ENCODE measurements around the gene ATP4B. TPM values are rescaled to one million over a fixed set of nuclear protein-coding genes. Genes with fewer than 3 reads are reported as not detected.

The ATP4B gene
- polyA plus RNA-seq, 1 donor (not counting 4 experiments of a cell fraction or from before 2014, with no cell fraction given): not detected

DNA sequence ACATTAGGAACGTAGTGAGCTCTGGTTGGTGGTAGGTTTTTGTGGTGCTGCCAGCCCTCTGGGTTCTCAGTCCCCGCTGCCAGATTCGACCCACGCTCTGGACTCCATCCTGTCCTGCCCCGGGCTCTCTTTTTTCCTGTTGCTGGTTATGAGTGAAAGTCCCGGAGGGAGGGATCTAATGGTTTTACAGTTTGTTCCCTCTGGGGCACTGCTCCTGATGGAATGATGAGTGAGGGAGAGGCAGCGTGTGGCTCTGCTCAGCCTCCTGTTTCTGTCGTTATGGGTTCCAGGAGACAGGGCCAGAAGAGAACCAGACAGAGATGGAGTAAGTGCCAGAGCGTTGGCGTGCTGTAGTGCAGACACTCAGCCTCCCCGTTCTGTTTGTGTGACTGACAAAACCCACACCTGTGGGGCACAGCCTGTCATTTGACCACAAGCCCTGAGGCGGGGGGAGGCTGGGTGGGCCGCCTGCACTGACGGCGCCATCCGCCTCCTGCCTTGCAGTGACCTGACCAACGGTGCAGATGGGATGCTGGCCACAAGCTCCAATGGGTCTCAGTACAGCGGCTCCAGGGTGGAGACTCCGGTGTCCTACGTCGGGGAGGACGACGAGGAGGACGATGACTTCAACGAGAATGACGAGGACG is 18.3 kb downstream of the ATP4B start:
- Histone ChIP-seq H3K27me3 (ENCODE audit: control insufficient read depth, extremely low read depth, insufficient read depth, low read length) (no peaks in the 10 kb centered on the region), H3K79me2 (ENCODE audit: control insufficient read depth, insufficient read depth, low read length) (no peaks in the 10 kb centered on the region), H3K9me1 (ENCODE audit: control insufficient read depth, extremely low read depth, insufficient read depth, low read length) (no peaks in the 10 kb centered on the region), H3K9ac (ENCODE audit: control insufficient read depth, extremely low read depth, insufficient read depth, low read length) (no peak overlapping the region), H4K20me1 (ENCODE audit: control insufficient read depth, extremely low read depth, insufficient read depth, low read length) (no peaks in the 10 kb centered on the region), H3K4me3 (ENCODE audit: control insufficient read depth in 2 of 3, extremely low read depth in 1 of 3, insufficient read depth in 2 of 3, low read depth in 1 of 3, low read length in 3 of 3) (no peak overlapping the region), H3K4me1 (ENCODE audit: control insufficient read depth, extremely low read depth, insufficient read depth, low read length) (no peaks in the 10 kb centered on the region), H2AFZ (ENCODE audit: control insufficient read depth, low read length) (no peak overlapping the region), H3K36me3 (ENCODE audit: control insufficient read depth in 2 of 2, extremely low read depth in 1 of 2, insufficient read depth in 2 of 2, low read length in 2 of 2) (peaks cover 36 to 54% of the 10 kb centered on the region in 2 experiments), H3K27ac (ENCODE audit: control insufficient read depth, insufficient read depth, low read length) (no peak overlapping the region), H3K4me2 (ENCODE audit: control insufficient read depth, extremely low read depth, insufficient read depth, low read depth, low read length) (no peak overlapping the region), H3K9me3 (ENCODE audit: control insufficient read depth, low read depth, low read length) (no peaks in the 10 kb centered on the region)
- dilution Hi-C loops (cut with MboI; ENCODE audit: extremely low pct_ligation_motif_present, low sequenced_read_pairs): no loop called here
- DNase-seq (ENCODE audit: low read depth, low spot score): no peak
- no peak for FAIRE-seq
- TF ChIP-seq EZH2 (IDR thresholded peaks at IDR 0.05; ENCODE audit: low read length): no peak
- TF ChIP-seq, protein P1, sequence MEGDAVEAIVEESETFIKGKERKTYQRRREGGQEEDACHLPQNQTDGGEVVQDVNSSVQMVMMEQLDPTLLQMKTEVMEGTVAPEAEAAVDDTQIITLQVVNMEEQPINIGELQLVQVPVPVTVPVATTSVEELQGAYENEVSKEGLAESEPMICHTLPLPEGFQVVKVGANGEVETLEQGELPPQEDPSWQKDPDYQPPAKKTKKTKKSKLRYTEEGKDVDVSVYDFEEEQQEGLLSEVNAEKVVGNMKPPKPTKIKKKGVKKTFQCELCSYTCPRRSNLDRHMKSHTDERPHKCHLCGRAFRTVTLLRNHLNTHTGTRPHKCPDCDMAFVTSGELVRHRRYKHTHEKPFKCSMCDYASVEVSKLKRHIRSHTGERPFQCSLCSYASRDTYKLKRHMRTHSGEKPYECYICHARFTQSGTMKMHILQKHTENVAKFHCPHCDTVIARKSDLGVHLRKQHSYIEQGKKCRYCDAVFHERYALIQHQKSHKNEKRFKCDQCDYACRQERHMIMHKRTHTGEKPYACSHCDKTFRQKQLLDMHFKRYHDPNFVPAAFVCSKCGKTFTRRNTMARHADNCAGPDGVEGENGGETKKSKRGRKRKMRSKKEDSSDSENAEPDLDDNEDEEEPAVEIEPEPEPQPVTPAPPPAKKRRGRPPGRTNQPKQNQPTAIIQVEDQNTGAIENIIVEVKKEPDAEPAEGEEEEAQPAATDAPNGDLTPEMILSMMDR (optimal IDR thresholded peaks at IDR 0.05 in 1 of 3, IDR thresholded peaks at IDR 0.05 in 1 of 3, conservative IDR thresholded peaks at IDR 0.05 in 1 of 3; ENCODE audit: extremely low read depth in 1 of 3, insufficient read depth in 2 of 3, low read length in 3 of 3): no peak

DNA sequence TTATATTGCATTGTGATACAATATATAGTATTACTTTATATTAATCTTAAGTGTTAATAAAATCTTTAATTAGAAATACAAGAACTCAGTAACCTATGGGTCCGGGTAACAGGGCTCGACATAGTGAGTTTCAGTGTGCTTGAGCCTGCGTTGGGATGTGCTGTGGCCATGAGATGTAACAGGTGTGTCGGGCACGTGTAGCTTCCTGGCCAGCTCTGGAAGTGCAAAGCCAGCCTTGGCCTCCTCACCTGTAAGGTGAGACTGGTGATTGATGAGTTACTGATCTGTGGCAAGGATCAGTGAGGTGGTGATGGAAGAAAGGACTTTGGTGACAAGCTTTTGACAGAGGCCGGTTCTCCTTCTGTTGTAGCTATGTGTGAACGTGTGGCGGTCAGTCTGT is 19.2 kb downstream of the ATP4B start:
- dilution Hi-C loops (cut with MboI; ENCODE audit: extremely low pct_ligation_motif_present, low sequenced_read_pairs): no loop called here
- H3K4me1 ChIP-seq (ENCODE audit: control insufficient read depth, extremely low read depth, insufficient read depth, low read length): no peaks in the 10 kb centered on the region
- no peak overlapping the region for H3K9ac ChIP-seq (ENCODE audit: control insufficient read depth, extremely low read depth, insufficient read depth, low read length)
- DNase-seq (ENCODE audit: low read depth, low spot score) (no peak), FAIRE-seq (no peak)
- no peak overlapping the region for H3K4me3 ChIP-seq (ENCODE audit: control insufficient read depth in 2 of 3, extremely low read depth in 1 of 3, insufficient read depth in 2 of 3, low read depth in 1 of 3, low read length in 3 of 3)
- H4K20me1 ChIP-seq (ENCODE audit: control insufficient read depth, extremely low read depth, insufficient read depth, low read length): no peaks in the 10 kb centered on the region
- H3K36me3 ChIP-seq (ENCODE audit: control insufficient read depth in 2 of 2, extremely low read depth in 1 of 2, insufficient read depth in 2 of 2, low read length in 2 of 2): peaks cover 43 to 59% of the 10 kb centered on the region in 2 experiments
- no peaks in the 10 kb centered on the region for H3K79me2 ChIP-seq (ENCODE audit: control insufficient read depth, insufficient read depth, low read length)
- no peaks in the 10 kb centered on the region for H3K27me3 ChIP-seq (ENCODE audit: control insufficient read depth, extremely low read depth, insufficient read depth, low read length)
- no peak overlapping the region for H3K4me2 ChIP-seq (ENCODE audit: control insufficient read depth, extremely low read depth, insufficient read depth, low read depth, low read length)
- TF ChIP-seq, protein P1 (optimal IDR thresholded peaks at IDR 0.05 in 1 of 3, IDR thresholded peaks at IDR 0.05 in 1 of 3, conservative IDR thresholded peaks at IDR 0.05 in 1 of 3; ENCODE audit: extremely low read depth in 1 of 3, insufficient read depth in 2 of 3, low read length in 3 of 3): no peak
- no peak for TF ChIP-seq EZH2 (IDR thresholded peaks at IDR 0.05; ENCODE audit: low read length)
- H2AFZ ChIP-seq (ENCODE audit: control insufficient read depth, low read length): no peak overlapping the region
- no peaks in the 10 kb centered on the region for H3K9me1 ChIP-seq (ENCODE audit: control insufficient read depth, extremely low read depth, insufficient read depth, low read length)
- no peak overlapping the region for H3K27ac ChIP-seq (ENCODE audit: control insufficient read depth, insufficient read depth, low read length)
- no peaks in the 10 kb centered on the region for H3K9me3 ChIP-seq (ENCODE audit: control insufficient read depth, low read depth, low read length)

All from keratinocyte (primary cell).